B cell (primary cell): ENCODE data around the gene MTG2. TPM values are rescaled to one million over a fixed set of nuclear protein-coding genes. Genes with fewer than 3 reads are reported as not detected.

Source experiments
- ATAC-seq: fragments of 200-7000 bp; cut with Tn5 transposase; one replicate; pipeline ENCODE4 v1.10.0; 2021; ENCODE audit warnings: low read depth, mild to moderate bottlenecking, moderate number of reproducible peaks, moderate library complexity
- CTCF ChIA-PET: fragments of 350-600 bp; sonication (Branson Sonifier 250); formaldehyde crosslinking; loops from one replicate; lab custom pipeline; 2021; ENCODE audit warnings: antibody characterized with exemption, inconsistent platforms; lab: Charles Lee
- POLR2A ChIA-PET: fragments of 350-600 bp; sonication (Branson Sonifier 250); formaldehyde crosslinking; loops from one replicate; lab custom pipeline; 2021; ENCODE audit warnings: antibody characterized with exemption; lab: Charles Lee
- DNase-seq: peaks from one replicate; pipeline ENCODE4 v3.0.0; 2013
- H2AFZ ChIP-seq: 2 replicates; pipeline ENCODE4 v1.6.1; 2012; ENCODE audit warnings: mild to moderate bottlenecking, low read depth, low read length; ENCODE audit not compliant: insufficient read depth, poor library complexity, severe bottlenecking
- H3K27ac ChIP-seq, 2 donors: 1 replicate in 1 of 2; 2 replicates in 1 of 2; pipeline ENCODE4 v1.5.1; 2012 to 2013; ENCODE audit warnings: low read length in 2 of 2, mild to moderate bottlenecking in 2 of 2, moderate library complexity in 1 of 2
- H3K27me3 ChIP-seq, 4 experiments: fragments of 200-600 bp in 1 of 4; sonication (generic) in 1 of 4; replicated peaks in 1 of 4; 1 replicate in 2 of 4; 2 replicates in 2 of 4; pipeline versions ENCODE4 v1.6.1 to v1.7.0; 2013 to 2016; ENCODE audit warnings: low read length in 3 of 4, mild to moderate bottlenecking in 2 of 4, mixed read lengths in 1 of 4, moderate library complexity in 1 of 4; ENCODE audit not compliant: insufficient read depth in 4 of 4, control insufficient read depth in 3 of 4; ENCODE audit errors: control extremely low read depth in 1 of 4
- H3K36me3 ChIP-seq, 2 experiments: replicated peaks in 1 of 2; 1 replicate in 1 of 2; 2 replicates in 1 of 2; pipeline versions ENCODE4 v1.6.1 to v1.7.1; 2013; ENCODE audit warnings: low read length in 1 of 2; ENCODE audit not compliant: insufficient read depth in 2 of 2, control insufficient read depth in 1 of 2; ENCODE audit errors: control extremely low read depth in 1 of 2, extremely low read depth in 1 of 2
- H3K4me1 ChIP-seq, 2 donors: fragments of 200-600 bp in 1 of 2; sonication (generic) in 1 of 2; 1 replicate in 1 of 2; 2 replicates in 1 of 2; pipeline versions ENCODE4 v1.5.1 to v1.6.1; 2013 to 2017; ENCODE audit warnings: low read length in 2 of 2; ENCODE audit not compliant: control insufficient read depth in 2 of 2, insufficient read depth in 2 of 2
- H3K4me2 ChIP-seq: replicated peaks from 2 replicates; pipeline ENCODE3; 2012; ENCODE audit warnings: mild to moderate bottlenecking, low read depth, low read length; ENCODE audit not compliant: poor library complexity, severe bottlenecking
- H3K4me3 ChIP-seq, 5 experiments: fragments of 200-600 bp in 1 of 5; sonication (generic) in 1 of 5; 1 replicate in 3 of 5; 2 replicates in 2 of 5; pipeline versions ENCODE4 v1.5.1 to v1.7.0; 2011 to 2016; ENCODE audit warnings: low read length in 4 of 5, mild to moderate bottlenecking in 4 of 5, low read depth in 2 of 5, control low read depth in 1 of 5, moderate library complexity in 1 of 5; ENCODE audit not compliant: insufficient read depth in 1 of 5; ENCODE audit errors: control extremely low read depth in 1 of 5, extremely low read depth in 1 of 5
- H3K79me2 ChIP-seq: fragments of 200-600 bp; sonication (generic); one replicate; pipeline ENCODE4 v1.6.0; 2016; ENCODE audit warnings: low read length; ENCODE audit not compliant: control insufficient read depth, insufficient read depth
- H3K9ac ChIP-seq: fragments of 200-600 bp; sonication (generic); 2 replicates; pipeline ENCODE4 v1.6.1; 2017; ENCODE audit warnings: mild to moderate bottlenecking, low read length, moderate library complexity
- H3K9me3 ChIP-seq, 3 donors: one replicate each; pipeline versions ENCODE4 v1.6.1 to v1.7.1; 2013; ENCODE audit warnings: low read length in 2 of 3; ENCODE audit not compliant: control insufficient read depth in 2 of 3, insufficient read depth in 1 of 3; ENCODE audit errors: control extremely low read depth in 1 of 3
- H4K20me1 ChIP-seq: 2 replicates; pipeline ENCODE4 v1.6.0; 2012; ENCODE audit warnings: mild to moderate bottlenecking, low read length; ENCODE audit not compliant: insufficient read depth, control insufficient read depth, poor library complexity, severe bottlenecking
- H3K27ac Mint-ChIP-seq: one replicate; pipeline ENCODE4 v1.8.0; 2021; ENCODE audit warnings: mixed read lengths
- H3K27me3 Mint-ChIP-seq: one replicate; pipeline ENCODE4 v1.8.0; 2021; ENCODE audit warnings: mixed read lengths
- H3K4me1 Mint-ChIP-seq: one replicate; pipeline ENCODE4 v1.8.0; 2021; ENCODE audit warnings: mixed read lengths
- H3K4me3 Mint-ChIP-seq: one replicate; pipeline ENCODE4 v1.8.0; 2021; ENCODE audit warnings: mixed read lengths
- H3K9me3 Mint-ChIP-seq: one replicate; pipeline ENCODE4 v1.8.0; 2022; ENCODE audit warnings: mixed read lengths; ENCODE audit not compliant: insufficient read depth
- EZH2 ChIP-seq: IDR thresholded peaks from 2 replicates; pipeline ENCODE4 v1.6.1; 2012; ENCODE audit warnings: borderline replicate concordance, low read depth, mild to moderate bottlenecking, moderate library complexity, low read length; ENCODE audit not compliant: insufficient read depth, poor library complexity, severe bottlenecking
- WGBS: methylation state at CpG from one replicate; pipeline ENCODE4 v1.1.5; 2013; ENCODE audit warnings: missing lambda C conversion rate; ENCODE audit not compliant: insufficient coverage; 5-methylcytosine and 5-hydroxymethylcytosine counted together
- intact Hi-C: fragments of 100-400 bp; cut with micrococcal nuclease; formaldehyde crosslinking; loops from one replicate; pipeline ENCODE4 v1.10.0; 2022
- polyA plus RNA-seq: library from polyadenylated mRNA; depleted of rRNA; stranded (reverse); fragments of >200 nt; gene quantifications from 2 replicates; pipeline ENCODE4 v1.2.3, GENCODE V29; 2012
- total RNA-seq, 2 donors: library from RNA; stranded (reverse); fragments of 120-200 nt in 1 of 2; gene quantifications; 1 replicate in 1 of 2; 2 replicates in 1 of 2; pipeline versions ENCODE4 v1.2.3 to v1.2.4, GENCODE V29; 2013 to 2022
- TF ChIP-seq, protein P1 (sequence below): fragments of 200-600 bp; IDR thresholded peaks from one replicate; pipeline ENCODE4 v1.8.0; 2022; ENCODE audit warnings: antibody characterized with exemption, mild to moderate bottlenecking

Gene MTG2
- total and polyA plus RNA-seq, 2 donors (not counting 1 experiment from before 2014, with no cell fraction given): 29.6 to 48.4 TPM

DNA sequence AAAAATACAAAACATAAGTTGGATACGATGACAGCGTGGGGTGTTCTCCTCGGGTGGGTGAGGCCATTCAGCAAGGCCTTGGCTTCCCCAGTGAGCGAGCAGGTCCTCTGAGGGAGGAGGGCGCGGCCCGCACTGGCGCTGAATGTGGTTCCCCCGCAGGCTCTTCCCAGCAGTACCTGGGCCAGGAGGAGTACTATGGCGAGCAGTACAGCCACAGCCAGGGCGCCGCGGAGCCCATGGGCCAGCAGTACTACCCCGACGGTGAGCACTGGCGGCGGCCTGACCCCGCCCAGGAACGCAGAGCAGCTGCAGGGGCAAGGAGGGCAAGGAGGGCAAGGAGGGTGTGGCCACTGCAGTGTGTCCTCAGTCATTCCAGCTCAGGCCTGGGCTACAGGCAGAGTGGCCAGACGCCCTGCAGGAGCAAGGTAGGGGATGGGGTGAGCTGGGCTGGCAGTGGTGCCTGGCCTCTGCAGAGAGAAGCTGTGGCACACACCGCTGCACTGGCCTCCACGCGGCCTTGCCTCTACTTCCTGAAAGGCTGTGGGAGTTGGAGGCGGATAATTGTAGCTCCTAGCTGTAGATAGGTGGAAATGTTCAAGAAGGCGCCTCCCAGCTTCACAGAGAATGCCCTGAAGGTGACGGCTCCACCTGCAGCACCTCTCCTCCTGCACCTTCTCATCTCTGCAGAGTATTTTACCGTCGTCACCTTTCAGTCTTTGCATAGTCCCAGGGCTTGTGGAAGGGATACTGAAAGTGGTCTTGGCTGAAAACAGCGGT lies 18.7 kb upstream of the MTG2 start:
- Histone ChIP-seq H3K4me1 (no peaks in the 10 kb centered on the region), H3K27ac (no peak overlapping the region), H4K20me1 (peaks cover 2% of the 10 kb centered on the region), H3K4me3 (no peak overlapping the region), H3K4me2 (no peak overlapping the region), H3K79me2 (no peaks in the 10 kb centered on the region), H3K36me3 (peaks cover 0 to 25% of the 10 kb centered on the region in 2 experiments), H3K9ac (no peak overlapping the region), H3K27me3 (no peaks in the 10 kb centered on the region), H3K9me3 (no peaks in the 10 kb centered on the region), H2AFZ (no peak overlapping the region)
- WGBS: 98% methylated on average over 25 of the region's 29 CpGs
- no peak overlapping the region for H3K27ac Mint-ChIP-seq
- H3K9me3 Mint-ChIP-seq: no peaks in the 10 kb centered on the region
- no peak for ATAC-seq
- DNase-seq: no peak
- intact Hi-C loops: no loop called here
- ChIA-PET POLR2A (no interaction called here), CTCF (no interaction called here)
- H3K4me1 Mint-ChIP-seq: no peaks in the 10 kb centered on the region
- H3K4me3 Mint-ChIP-seq: no peak overlapping the region
- TF ChIP-seq, protein P1, sequence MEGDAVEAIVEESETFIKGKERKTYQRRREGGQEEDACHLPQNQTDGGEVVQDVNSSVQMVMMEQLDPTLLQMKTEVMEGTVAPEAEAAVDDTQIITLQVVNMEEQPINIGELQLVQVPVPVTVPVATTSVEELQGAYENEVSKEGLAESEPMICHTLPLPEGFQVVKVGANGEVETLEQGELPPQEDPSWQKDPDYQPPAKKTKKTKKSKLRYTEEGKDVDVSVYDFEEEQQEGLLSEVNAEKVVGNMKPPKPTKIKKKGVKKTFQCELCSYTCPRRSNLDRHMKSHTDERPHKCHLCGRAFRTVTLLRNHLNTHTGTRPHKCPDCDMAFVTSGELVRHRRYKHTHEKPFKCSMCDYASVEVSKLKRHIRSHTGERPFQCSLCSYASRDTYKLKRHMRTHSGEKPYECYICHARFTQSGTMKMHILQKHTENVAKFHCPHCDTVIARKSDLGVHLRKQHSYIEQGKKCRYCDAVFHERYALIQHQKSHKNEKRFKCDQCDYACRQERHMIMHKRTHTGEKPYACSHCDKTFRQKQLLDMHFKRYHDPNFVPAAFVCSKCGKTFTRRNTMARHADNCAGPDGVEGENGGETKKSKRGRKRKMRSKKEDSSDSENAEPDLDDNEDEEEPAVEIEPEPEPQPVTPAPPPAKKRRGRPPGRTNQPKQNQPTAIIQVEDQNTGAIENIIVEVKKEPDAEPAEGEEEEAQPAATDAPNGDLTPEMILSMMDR: no peak
- no peak for TF ChIP-seq EZH2
- H3K27me3 Mint-ChIP-seq: no peaks in the 10 kb centered on the region
